Parathyroid adenoma (tissue), 2 donors: ENCODE data around the gene MIGA1.

ENCODE experiments used
- H2AFZ ChIP-seq: fragments of 300-600 bp; sonication (generic); one replicate; pipeline ENCODE4 v1.7.0; 2017; ENCODE audit warnings: antibody characterized with exemption, mild to moderate bottlenecking
- H3K27ac ChIP-seq: fragments of 300-600 bp; sonication (generic); one replicate; pipeline ENCODE4 v1.7.0; 2017
- H3K27me3 ChIP-seq: fragments of 300-600 bp; sonication (generic); one replicate; pipeline ENCODE4 v1.7.0; 2017; ENCODE audit warnings: low read length; ENCODE audit not compliant: control insufficient read depth, insufficient read depth
- H3K36me3 ChIP-seq: fragments of 300-600 bp; sonication (generic); one replicate; pipeline ENCODE4 v1.7.0; 2017; ENCODE audit warnings: low read length; ENCODE audit not compliant: control insufficient read depth, insufficient read depth
- H3K4me1 ChIP-seq: fragments of 300-600 bp; sonication (generic); one replicate; pipeline ENCODE4 v1.7.0; 2017; ENCODE audit warnings: control low read depth
- H3K4me2 ChIP-seq: fragments of 300-600 bp; sonication (generic); one replicate; pipeline ENCODE4 v1.7.0; 2017; ENCODE audit warnings: low read length
- H3K4me3 ChIP-seq: fragments of 300-600 bp; sonication (generic); one replicate; pipeline ENCODE4 v1.7.0; 2017; ENCODE audit warnings: low read depth, low read length
- H3K79me2 ChIP-seq: fragments of 300-600 bp; sonication (generic); one replicate; pipeline ENCODE4 v1.7.0; 2017; ENCODE audit warnings: control low read depth
- H3K9ac ChIP-seq: fragments of 300-600 bp; sonication (generic); one replicate; pipeline ENCODE4 v1.7.0; 2017; ENCODE audit warnings: mild to moderate bottlenecking
- H3K9me3 ChIP-seq: fragments of 300-600 bp; sonication (generic); one replicate; pipeline ENCODE4 v1.7.0; 2017; ENCODE audit warnings: low read length; ENCODE audit not compliant: control insufficient read depth
- TF ChIP-seq, protein P1 (sequence below): fragments of 300-600 bp; sonication (generic); IDR thresholded peaks from one replicate; pipeline ENCODE4 v1.7.0; 2017; ENCODE audit warnings: antibody characterized with exemption, mild to moderate bottlenecking
- donor health status: primary hyperparathyroidism.

MIGA1 gene

DNA sequence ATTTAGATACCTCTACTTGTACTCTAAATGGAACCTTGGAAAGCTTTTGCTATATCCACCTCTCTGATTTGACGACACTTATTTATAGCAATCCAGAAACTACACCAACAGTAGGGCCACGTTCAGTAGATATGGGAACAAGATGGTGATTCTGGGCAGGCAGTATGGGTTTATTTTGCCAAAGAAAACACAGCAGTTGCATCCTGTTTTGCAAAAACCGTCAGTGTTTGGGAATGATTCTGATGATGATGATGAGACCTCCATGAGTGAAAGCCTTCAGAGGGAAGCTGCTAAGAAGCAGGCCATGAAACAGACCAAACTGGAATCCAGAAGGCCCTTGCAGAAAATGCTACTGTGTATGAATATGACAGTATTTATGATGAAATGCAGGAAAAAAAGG lies 67.5 kb downstream of the MIGA1 start:
- no peak overlapping the region for H2AFZ ChIP-seq
- no peak overlapping the region for H3K4me2 ChIP-seq
- no peaks in the 10 kb centered on the region for H3K9me3 ChIP-seq
- H3K4me3 ChIP-seq = no peak overlapping the region
- no peak overlapping the region for H3K27ac ChIP-seq
- no peaks in the 10 kb centered on the region for H3K79me2 ChIP-seq
- H3K9ac ChIP-seq = no peak overlapping the region
- TF ChIP-seq, protein P1, sequence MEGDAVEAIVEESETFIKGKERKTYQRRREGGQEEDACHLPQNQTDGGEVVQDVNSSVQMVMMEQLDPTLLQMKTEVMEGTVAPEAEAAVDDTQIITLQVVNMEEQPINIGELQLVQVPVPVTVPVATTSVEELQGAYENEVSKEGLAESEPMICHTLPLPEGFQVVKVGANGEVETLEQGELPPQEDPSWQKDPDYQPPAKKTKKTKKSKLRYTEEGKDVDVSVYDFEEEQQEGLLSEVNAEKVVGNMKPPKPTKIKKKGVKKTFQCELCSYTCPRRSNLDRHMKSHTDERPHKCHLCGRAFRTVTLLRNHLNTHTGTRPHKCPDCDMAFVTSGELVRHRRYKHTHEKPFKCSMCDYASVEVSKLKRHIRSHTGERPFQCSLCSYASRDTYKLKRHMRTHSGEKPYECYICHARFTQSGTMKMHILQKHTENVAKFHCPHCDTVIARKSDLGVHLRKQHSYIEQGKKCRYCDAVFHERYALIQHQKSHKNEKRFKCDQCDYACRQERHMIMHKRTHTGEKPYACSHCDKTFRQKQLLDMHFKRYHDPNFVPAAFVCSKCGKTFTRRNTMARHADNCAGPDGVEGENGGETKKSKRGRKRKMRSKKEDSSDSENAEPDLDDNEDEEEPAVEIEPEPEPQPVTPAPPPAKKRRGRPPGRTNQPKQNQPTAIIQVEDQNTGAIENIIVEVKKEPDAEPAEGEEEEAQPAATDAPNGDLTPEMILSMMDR = no peak
- no peaks in the 10 kb centered on the region for H3K27me3 ChIP-seq
- no peaks in the 10 kb centered on the region for H3K36me3 ChIP-seq
- H3K4me1 ChIP-seq = no peaks in the 10 kb centered on the region

DNA sequence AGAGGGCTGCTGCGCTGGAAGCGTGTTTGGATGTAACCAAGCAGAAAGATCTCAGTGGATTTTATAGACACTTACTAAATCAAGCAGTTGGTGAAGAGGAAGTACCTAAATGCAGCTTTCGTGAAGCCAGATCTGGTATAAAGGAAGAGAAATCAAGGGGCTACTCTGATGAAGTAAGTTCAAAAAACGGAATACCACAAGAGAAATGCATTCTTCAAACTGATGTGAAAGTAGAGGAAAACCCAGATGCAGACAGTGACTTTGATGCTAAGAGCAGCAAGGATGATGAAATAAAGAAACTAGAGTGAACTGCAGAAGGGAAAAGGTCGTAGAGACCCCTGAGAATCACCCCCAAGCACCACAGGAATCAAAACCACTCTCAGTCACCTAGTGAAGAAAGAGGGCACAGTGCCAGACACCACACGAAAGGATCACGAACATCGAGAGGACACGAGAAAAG lies 68.2 kb downstream of the MIGA1 start:
- H3K27ac ChIP-seq = no peak overlapping the region
- no peak overlapping the region for H3K9ac ChIP-seq
- no peak overlapping the region for H3K4me2 ChIP-seq
- TF ChIP-seq, protein P1 = no peak
- no peaks in the 10 kb centered on the region for H3K9me3 ChIP-seq
- no peaks in the 10 kb centered on the region for H3K36me3 ChIP-seq
- no peaks in the 10 kb centered on the region for H3K27me3 ChIP-seq
- no peaks in the 10 kb centered on the region for H3K4me1 ChIP-seq
- no peak overlapping the region for H2AFZ ChIP-seq
- no peaks in the 10 kb centered on the region for H3K79me2 ChIP-seq
- H3K4me3 ChIP-seq = no peak overlapping the region

DNA sequence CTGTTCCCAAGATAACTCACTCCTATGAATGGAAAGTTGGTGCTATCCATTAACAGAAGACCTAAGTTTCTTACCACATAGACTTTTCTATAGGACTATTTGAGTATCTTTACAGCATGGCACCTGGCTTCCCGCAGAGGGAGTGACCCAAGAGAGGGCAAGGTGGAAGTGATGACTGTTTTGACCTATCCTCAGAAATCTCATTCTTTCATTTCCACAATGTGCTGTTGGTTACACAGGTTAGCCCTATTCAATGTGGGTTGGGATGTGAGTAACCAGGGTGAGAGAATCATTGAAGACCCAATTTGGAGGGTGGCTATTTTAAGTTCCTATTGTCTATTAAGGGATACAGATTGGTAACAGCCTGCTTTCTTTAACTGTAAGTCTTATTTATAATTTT lies 70.6 kb downstream of the MIGA1 start:
- Histone ChIP-seq H3K4me1 (no peaks in the 10 kb centered on the region), H3K27me3 (no peaks in the 10 kb centered on the region), H3K36me3 (no peaks in the 10 kb centered on the region), H3K27ac (no peak overlapping the region), H3K9me3 (no peaks in the 10 kb centered on the region), H3K4me2 (no peak overlapping the region), H2AFZ (no peak overlapping the region), H3K79me2 (no peaks in the 10 kb centered on the region), H3K4me3 (no peak overlapping the region), H3K9ac (no peak overlapping the region)
- TF ChIP-seq, protein P1 = no peak

DNA sequence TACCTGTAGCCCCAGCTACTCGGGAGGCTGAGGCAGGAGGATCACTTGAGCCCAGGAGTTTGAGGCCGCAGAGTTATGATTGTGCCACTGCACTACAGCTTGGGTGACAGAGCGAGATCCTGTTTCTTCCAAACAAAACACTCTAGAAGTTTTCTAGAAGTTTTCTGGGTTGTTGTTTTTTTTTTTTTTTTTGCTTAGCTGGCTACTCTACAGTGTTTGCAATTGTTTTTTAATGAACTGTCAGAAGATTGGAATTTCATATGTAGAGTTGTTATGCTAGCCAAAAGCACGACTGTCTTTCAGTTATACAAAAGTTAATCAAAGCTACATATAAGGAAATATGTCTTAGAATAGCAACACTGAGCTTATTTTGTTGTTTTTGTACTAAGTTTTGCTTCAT lies 78.1 kb downstream of the MIGA1 start:
- Histone ChIP-seq H3K4me3 (no peak overlapping the region), H3K9me3 (no peaks in the 10 kb centered on the region), H3K27me3 (no peaks in the 10 kb centered on the region), H3K9ac (no peak overlapping the region), H3K4me2 (no peak overlapping the region), H3K4me1 (no peaks in the 10 kb centered on the region), H2AFZ (no peak overlapping the region), H3K36me3 (no peaks in the 10 kb centered on the region), H3K79me2 (no peaks in the 10 kb centered on the region), H3K27ac (no peak overlapping the region)
- TF ChIP-seq, protein P1 = no peak

DNA sequence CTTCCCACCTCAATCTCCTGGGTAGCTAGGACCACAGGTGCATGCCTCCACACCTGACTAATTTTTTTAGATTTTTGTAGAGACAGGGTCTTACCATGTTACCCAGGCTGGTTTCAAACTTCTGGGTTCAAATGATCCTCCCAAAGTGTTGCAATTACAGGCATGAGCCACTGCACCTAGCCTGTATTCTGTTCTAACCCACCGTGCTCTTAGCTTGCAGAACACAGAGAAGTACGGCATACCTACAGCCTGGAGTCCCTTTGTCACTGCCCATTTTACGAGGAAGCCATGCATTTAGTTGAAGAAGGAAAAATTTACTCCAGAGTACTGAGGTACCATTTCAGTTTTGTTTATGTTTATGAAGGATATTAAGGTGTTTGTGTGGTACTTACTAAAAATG lies 79.3 kb downstream of the MIGA1 start:
- no peaks in the 10 kb centered on the region for H3K79me2 ChIP-seq
- H2AFZ ChIP-seq = no peak overlapping the region
- TF ChIP-seq, protein P1 = no peak
- no peak overlapping the region for H3K9ac ChIP-seq
- H3K4me3 ChIP-seq = no peak overlapping the region
- no peaks in the 10 kb centered on the region for H3K36me3 ChIP-seq
- no peak overlapping the region for H3K4me2 ChIP-seq
- no peaks in the 10 kb centered on the region for H3K9me3 ChIP-seq
- no peaks in the 10 kb centered on the region for H3K27me3 ChIP-seq
- H3K27ac ChIP-seq = no peak overlapping the region
- H3K4me1 ChIP-seq = no peaks in the 10 kb centered on the region
